OCI-LY3 (cell line): ENCODE results near the gene PARP2.
"Not testable (repeated sequence)": the region's sequence is repeated elsewhere in the genome, so short reads cannot be mapped to it uniquely, and the experiment has no call there.

Source experiments
- H2AFZ ChIP-seq: fragments of 200-600, 300-600 bp; shearing (Covaris generic); 2 replicates; pipeline ENCODE4 v1.6.0; 2014; ENCODE audit warnings: antibody characterized with exemption, low read depth, low read length
- H3K27ac ChIP-seq: fragments of 200-600, 300-600 bp; sonication (generic); 2 replicates; pipeline ENCODE4 v1.5.1; 2014; ENCODE audit warnings: mild to moderate bottlenecking, low read length, moderate library complexity, mixed read lengths
- H3K27me3 ChIP-seq: fragments of 200-600, 300-600 bp; sonication (generic); 2 replicates; pipeline ENCODE4 v1.6.1; 2014; ENCODE audit warnings: low read depth, low read length, mixed read lengths
- H3K36me3 ChIP-seq: fragments of 200-600, 300-600 bp; sonication (generic); replicated peaks from 2 replicates; pipeline ENCODE3; 2014; ENCODE audit warnings: low read depth, low read length, mixed read lengths
- H3K4me1 ChIP-seq: fragments of 300-600, 200-600 bp; sonication (generic); 2 replicates; pipeline ENCODE4 v1.6.1; 2014; ENCODE audit warnings: low read length, mixed read lengths
- H3K4me2 ChIP-seq: fragments of 200-600, 300-600 bp; sonication (generic); 2 replicates; pipeline ENCODE4 v1.6.1; 2014; ENCODE audit warnings: low read length, mixed read lengths
- H3K4me3 ChIP-seq: fragments of 300-600, 200-600 bp; sonication (generic); 2 replicates; pipeline ENCODE4 v1.5.1; 2014; ENCODE audit warnings: antibody characterized with exemption, mild to moderate bottlenecking, low read length, moderate library complexity
- H3K79me2 ChIP-seq: fragments of 300-600, 200-600 bp; shearing (Covaris generic); 2 replicates; pipeline ENCODE4 v1.6.1; 2014; ENCODE audit warnings: mild to moderate bottlenecking, low read length, mixed read lengths
- H3K9ac ChIP-seq: fragments of 300-600, 200-600 bp; shearing (Covaris generic); 2 replicates; pipeline ENCODE4 v1.6.0; 2014; ENCODE audit warnings: mild to moderate bottlenecking, low read length, moderate library complexity
- H3K9me3 ChIP-seq: fragments of 200-600, 300-600 bp; shearing (Covaris generic); 2 replicates; pipeline ENCODE4 v1.6.1; 2014; ENCODE audit warnings: low read length, mixed read lengths; ENCODE audit not compliant: insufficient read depth
- H4K20me1 ChIP-seq: fragments of 200-600, 300-600 bp; sonication (generic); 2 replicates; pipeline ENCODE4 v1.6.1; 2016; ENCODE audit warnings: low read length, mixed read lengths; ENCODE audit not compliant: insufficient read depth
- CTCF ChIP-seq: fragments of 200-600, 300-600 bp; sonication (generic); IDR thresholded peaks from 2 replicates; pipeline ENCODE4 v1.5.1; 2014; ENCODE audit warnings: antibody characterized with exemption, low read length, low read depth
- EZH2phosphoT487 ChIP-seq: fragments of 200-600 bp; shearing (Covaris generic); IDR thresholded peaks from 2 replicates; pipeline ENCODE4 v1.6.1; 2018; ENCODE audit warnings: antibody characterized with exemption, mixed run types, low read depth

PARP2 gene

DNA sequence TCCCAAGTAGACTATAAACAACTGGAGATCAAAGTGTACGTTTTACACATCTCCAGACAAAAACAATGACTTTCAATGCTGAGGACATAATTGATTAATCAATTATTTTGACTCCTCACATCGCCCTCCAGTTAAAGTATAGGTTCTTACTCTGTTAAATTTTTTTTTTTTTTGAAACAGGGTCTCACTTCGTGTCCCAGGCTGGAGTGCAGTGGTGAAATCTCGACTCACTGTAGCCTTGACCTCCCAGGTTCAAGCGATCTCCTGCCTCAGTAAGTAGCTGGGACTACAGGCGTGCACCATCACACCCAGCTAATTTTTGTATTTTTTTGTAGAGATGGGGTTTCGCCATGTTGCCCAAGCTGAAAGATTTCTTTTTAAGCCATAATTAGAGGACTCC, 9.4 kb upstream of the PARP2 start:
- TF ChIP-seq CTCF (no peak), EZH2phosphoT487 (no peak)
- no peaks in the 10 kb centered on the region for H3K27me3 ChIP-seq
- H3K79me2 ChIP-seq: peaks cover 42% of the 10 kb centered on the region
- H4K20me1 ChIP-seq: no peaks in the 10 kb centered on the region
- peak overlapping the region; percentile 91; the same call in 1 of the 2 replicates for H3K4me3 ChIP-seq
- peak overlapping the region; percentile 61; the same call in 1 of the 2 replicates for H3K9ac ChIP-seq
- H3K4me2 ChIP-seq: peak overlapping the region; percentile 77
- H2AFZ ChIP-seq: no peak overlapping the region
- no peaks in the 10 kb centered on the region for H3K9me3 ChIP-seq
- H3K4me1 ChIP-seq: peaks cover 15% of the 10 kb centered on the region
- no peaks in the 10 kb centered on the region for H3K36me3 ChIP-seq
- H3K27ac ChIP-seq: no peak overlapping the region

DNA sequence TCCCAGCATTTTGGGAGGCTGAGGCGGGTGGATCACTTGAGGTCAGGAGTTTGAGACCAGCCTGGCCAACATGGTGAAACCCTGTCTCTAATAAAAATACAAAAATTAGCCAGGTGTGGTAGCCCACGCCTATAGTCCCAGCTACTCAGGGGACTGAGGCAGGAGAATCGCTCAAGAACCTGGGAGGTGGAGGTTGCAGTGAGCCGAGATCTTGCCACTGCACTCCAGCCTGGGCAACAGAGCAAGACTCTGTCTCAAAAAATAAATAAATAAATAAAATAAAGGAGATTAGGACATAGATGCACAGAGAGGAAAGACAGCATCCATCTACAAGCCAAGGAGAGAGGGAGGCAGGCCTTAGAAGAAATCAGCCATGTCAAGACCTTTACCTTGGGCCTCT, 2.4 kb upstream of the PARP2 start:
- peaks cover 14% of the 10 kb centered on the region for H3K79me2 ChIP-seq
- not testable (repeated sequence) for H3K4me1 ChIP-seq, H3K9ac ChIP-seq, H3K9me3 ChIP-seq, H2AFZ ChIP-seq, H3K36me3 ChIP-seq, H4K20me1 ChIP-seq, H3K4me3 ChIP-seq, H3K4me2 ChIP-seq, H3K27ac ChIP-seq, H3K27me3 ChIP-seq

GRCh38 chr14:20341646-20342045, 1.8 kb upstream of the PARP2 start:
- Histone ChIP-seq H3K4me1 (peaks cover 5% of the 10 kb centered on the region), H4K20me1 (no peaks in the 10 kb centered on the region), H3K27ac (no peak overlapping the region), H3K9me3 (no peaks in the 10 kb centered on the region), H3K27me3 (no peaks in the 10 kb centered on the region), H3K4me3 (peak overlapping the region; percentile 93), H2AFZ (0 out of 2 replicates have a peak overlapping the region, but pooled peaks have one; percentile 0), H3K36me3 (peaks cover 10% of the 10 kb centered on the region), H3K9ac (peak overlapping the region; percentile 87; the same call in 1 of the 2 replicates), H3K4me2 (peak overlapping the region; percentile 93), H3K79me2 (peaks cover 14% of the 10 kb centered on the region)
- no peak for TF ChIP-seq EZH2phosphoT487
- no peak for TF ChIP-seq CTCF

- Histone ChIP-seq H3K9me3 (no peaks in the 10 kb centered on the region), H3K36me3 (peaks cover 20% of the 10 kb centered on the region), H3K4me2 (peak overlapping the region; percentile 93), H4K20me1 (no peaks in the 10 kb centered on the region), H3K4me3 (peak overlapping the region; percentile 93), H3K4me1 (peaks cover 5% of the 10 kb centered on the region), H3K27ac (peak overlapping the region; percentile 70), H2AFZ (peak overlapping the region; percentile 69), H3K9ac (peak overlapping the region; percentile 87), H3K27me3 (no peaks in the 10 kb centered on the region), H3K79me2 (peaks cover 14% of the 10 kb centered on the region)
- no peak for TF ChIP-seq CTCF
- TF ChIP-seq EZH2phosphoT487: no peak
Observed at GRCh38 chr14:20343862-20344220, 406 bp downstream of the PARP2 start.

DNA sequence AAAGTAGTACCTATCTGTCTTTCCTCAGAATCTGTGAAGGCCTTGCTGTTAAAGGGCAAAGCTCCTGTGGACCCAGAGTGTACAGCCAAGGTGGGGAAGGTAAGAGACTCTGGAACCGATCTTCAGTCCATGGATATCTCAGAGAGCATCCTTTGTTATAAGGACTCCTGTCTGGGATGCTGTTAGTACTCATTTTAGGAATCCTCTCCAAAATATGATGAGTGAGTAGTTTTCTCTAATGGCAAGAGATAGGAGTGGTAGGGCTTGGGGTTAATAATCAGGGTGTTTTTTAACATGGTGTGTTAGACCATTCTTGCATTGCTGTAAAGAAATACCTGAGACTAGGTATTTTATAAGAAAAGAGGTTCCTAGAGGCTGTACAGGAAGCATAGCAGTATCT, 1.9 kb downstream of the PARP2 start:
- H3K27me3 ChIP-seq: no peaks in the 10 kb centered on the region
- TF ChIP-seq CTCF (no peak), EZH2phosphoT487 (no peak)
- H3K36me3 ChIP-seq: peaks cover 28% of the 10 kb centered on the region
- peaks cover 14% of the 10 kb centered on the region for H3K79me2 ChIP-seq
- H3K9me3 ChIP-seq: no peaks in the 10 kb centered on the region
- H4K20me1 ChIP-seq: no peaks in the 10 kb centered on the region
- no peak overlapping the region for H2AFZ ChIP-seq
- no peak overlapping the region for H3K4me2 ChIP-seq
- peaks cover 5% of the 10 kb centered on the region for H3K4me1 ChIP-seq
- H3K9ac ChIP-seq: no peak overlapping the region
- no peak overlapping the region for H3K4me3 ChIP-seq
- H3K27ac ChIP-seq: no peak overlapping the region
